H1 (cell line): ENCODE measurements around the gene SHCBP1L. TPM values are rescaled to one million over a fixed set of nuclear protein-coding genes. Genes with fewer than 3 reads are reported as not detected.

Experiments
- ATF2 ChIP-seq: IDR thresholded peaks from 2 replicates; pipeline ENCODE4 v1.6.1; 2012; ENCODE audit warnings: low read length, inconsistent platforms
- CREB1 ChIP-seq: IDR thresholded peaks from 2 replicates; pipeline ENCODE4 v1.6.1; 2012; ENCODE audit warnings: inconsistent platforms
- FOSL1 ChIP-seq: IDR thresholded peaks from 2 replicates; pipeline ENCODE4 v1.6.1; 2011; ENCODE audit warnings: mild to moderate bottlenecking, low read depth, low read length, moderate library complexity; ENCODE audit not compliant: insufficient read depth
- RAD21 ChIP-seq, 2 experiments: IDR thresholded peaks in 1 of 2; conservative IDR thresholded peaks in 1 of 2; 2 replicates each; pipeline ENCODE4 v1.6.1; 2011; ENCODE audit warnings: low read depth in 2 of 2, low read length in 2 of 2, improper control_type of control experiment in 1 of 2, inconsistent platforms in 1 of 2, mild to moderate bottlenecking in 1 of 2, moderate library complexity in 1 of 2
- TCF12 ChIP-seq: IDR thresholded peaks from 2 replicates; pipeline ENCODE4 v1.6.1; 2011; ENCODE audit warnings: low read depth, mild to moderate bottlenecking, low read length
- polyA plus RNA-seq, 7 experiments: library from polyadenylated mRNA; depleted of rRNA in 3 of 7; stranded (reverse) in 5 of 7; unstranded in 2 of 7; fragments of >200 nt in 5 of 7; fragments of 200-250 nt in 2 of 7; gene quantifications; 1 replicate in 5 of 7; 2 replicates in 1 of 7; 4 replicates in 1 of 7; pipeline versions ENCODE4 v1.2.1 to v1.2.3, GENCODE V29; 2011 to 2013; ENCODE audit warnings: missing spikeins in 2 of 7, mixed read lengths in 2 of 7
- total RNA-seq: library from RNA; stranded (reverse); fragmentation: NEBNext Ultra II Directional; extraction: Animal tissue kit (Norgen Biotek cat#: 25700); gene quantifications from 2 replicates; pipeline ENCODE4 v1.2.1, GENCODE V29; 2021

Gene SHCBP1L
- total and polyA plus RNA-seq, 2 of the 8 experiments (the other 6 are each of a cell fraction or from before 2014, with no cell fraction given) = not detected

- no peak for TF ChIP-seq ATF2
- no peak for TF ChIP-seq FOSL1
- no peak for TF ChIP-seq RAD21 (IDR thresholded peaks at IDR 0.05 in 1 of 2, conservative IDR thresholded peaks at IDR 0.05 in 1 of 2; ENCODE audit: low read depth in 2 of 2, low read length in 2 of 2)
- TF ChIP-seq CREB1 = no peak
- TF ChIP-seq TCF12 = no peak
- TF ChIP-seq, all 59 proteins: peak for 0
Measured at GRCh38 chr1:182968836-182969734, 16.1 kb upstream of the SHCBP1L start (continued).
